Activated CD8-positive, alpha-beta T cell treated with anti-CD3 and anti-CD28 coated beads, Interleukin-2, amount 10 ng/mL, durations not matched to agents 7 days and 5 days (primary cell): ENCODE measurements around the gene AMN. TPM values are rescaled to one million over a fixed set of nuclear protein-coding genes. Genes with fewer than 3 reads are reported as not detected.

Source experiments
- ATAC-seq: fragments of 150-1000 bp; cut with Tn5 transposase; one replicate; pipeline ENCODE4 v1.10.0; 2021; ENCODE audit warnings: moderate library complexity
- CTCF ChIA-PET: fragments of 350-600 bp; sonication (Branson Sonifier 250); formaldehyde crosslinking; loops from one replicate; lab custom pipeline; 2021; ENCODE audit warnings: antibody characterized with exemption; lab: Charles Lee
- POLR2A ChIA-PET: fragments of 350-600 bp; sonication (Branson Sonifier 250); formaldehyde crosslinking; loops from one replicate; lab custom pipeline; 2021; ENCODE audit warnings: antibody characterized with exemption; lab: Charles Lee
- DNase-seq: peaks from one replicate; pipeline ENCODE4 v3.0.0-alpha.2; 2020
- H3K27ac Mint-ChIP-seq: one replicate; pipeline ENCODE4 v1.8.0; 2021; ENCODE audit warnings: mild to moderate bottlenecking, mixed read lengths
- H3K27me3 Mint-ChIP-seq: one replicate; pipeline ENCODE4 v1.8.0; 2021; ENCODE audit warnings: low read depth, mixed read lengths
- H3K36me3 Mint-ChIP-seq: one replicate; pipeline ENCODE4 v1.8.0; 2021; ENCODE audit warnings: low read depth, mixed read lengths
- H3K4me1 Mint-ChIP-seq: one replicate; pipeline ENCODE4 v1.8.0; 2021; ENCODE audit warnings: low read depth, mixed read lengths
- H3K4me3 Mint-ChIP-seq: one replicate; pipeline ENCODE4 v1.8.0; 2021; ENCODE audit warnings: mild to moderate bottlenecking, mixed read lengths
- H3K9me3 Mint-ChIP-seq: one replicate; pipeline ENCODE4 v1.8.0; 2022; ENCODE audit warnings: mixed read lengths; ENCODE audit not compliant: insufficient read depth
- total RNA-seq, 2 experiments: library from RNA; stranded (reverse); gene quantifications; one replicate each; pipeline ENCODE4 v1.2.3, GENCODE V29; 2021

AMN gene
- total RNA-seq, 2 experiments from 2014 or later = 0.91 to 0.95 TPM

GRCh38 chr14:102933618-102934231 lies 11.3 kb downstream of the AMN start:
- ChIA-PET POLR2A (no interaction called here), CTCF (no interaction called here)
- no peaks in the 10 kb centered on the region for H3K4me1 Mint-ChIP-seq
- H3K27me3 Mint-ChIP-seq = peaks cover 8% of the 10 kb centered on the region
- no peaks in the 10 kb centered on the region for H3K36me3 Mint-ChIP-seq
- ATAC-seq (no peak), DNase-seq (no peak)
- H3K4me3 Mint-ChIP-seq = no peak overlapping the region
- no peaks in the 10 kb centered on the region for H3K9me3 Mint-ChIP-seq
- no peak overlapping the region for H3K27ac Mint-ChIP-seq

- H3K4me1 Mint-ChIP-seq = no peaks in the 10 kb centered on the region
These were observed 13.3 kb downstream of the AMN start for GRCh38 chr14:102935756-102936155.

GRCh38 chr14:102937331-102938175 lies 15.1 kb downstream of the AMN start:
- no peak for DNase-seq
- POLR2A ChIA-PET = no interaction called here
- Mint-ChIP-seq H3K4me1 (no peaks in the 10 kb centered on the region), H3K9me3 (no peaks in the 10 kb centered on the region), H3K27ac (no peak overlapping the region), H3K27me3 (no peaks in the 10 kb centered on the region), H3K36me3 (no peaks in the 10 kb centered on the region), H3K4me3 (no peak overlapping the region)
- no peak for ATAC-seq
- CTCF ChIA-PET = no interaction called here

More at GRCh38 chr14:102935756-102936155, 13.3 kb downstream of the AMN start:
- ChIA-PET CTCF (interaction anchor here (0.7 kb wide), 1 partner anchor 18 kb away, joined by 3 read pairs; no protein-coding TSS in a partner anchor), POLR2A (no interaction called here)
- DNase-seq (no peak), ATAC-seq (no peak)
- H3K36me3 Mint-ChIP-seq = no peaks in the 10 kb centered on the region
- H3K27me3 Mint-ChIP-seq = peaks cover 3% of the 10 kb centered on the region
- H3K9me3 Mint-ChIP-seq = no peaks in the 10 kb centered on the region
- H3K4me3 Mint-ChIP-seq = no peak overlapping the region
- no peak overlapping the region for H3K27ac Mint-ChIP-seq

- ChIA-PET CTCF (no interaction called here), POLR2A (no interaction called here)
- no peaks in the 10 kb centered on the region for H3K4me1 Mint-ChIP-seq
- no peaks in the 10 kb centered on the region for H3K36me3 Mint-ChIP-seq
- H3K27ac Mint-ChIP-seq = no peak overlapping the region
- no peaks in the 10 kb centered on the region for H3K9me3 Mint-ChIP-seq
- no peak for ATAC-seq
- no peak for DNase-seq
- H3K4me3 Mint-ChIP-seq = no peak overlapping the region
- H3K27me3 Mint-ChIP-seq = no peaks in the 10 kb centered on the region
These were observed 15.7 kb downstream of the AMN start for GRCh38 chr14:102938191-102938590.

GRCh38 chr14:102939329-102939728 lies 16.9 kb downstream of the AMN start:
- ChIA-PET POLR2A (no interaction called here), CTCF (no interaction called here)
- Mint-ChIP-seq H3K4me1 (no peaks in the 10 kb centered on the region), H3K36me3 (no peaks in the 10 kb centered on the region), H3K9me3 (no peaks in the 10 kb centered on the region), H3K27ac (no peak overlapping the region), H3K27me3 (no peaks in the 10 kb centered on the region), H3K4me3 (no peak overlapping the region)
- DNase-seq (no peak), ATAC-seq (no peak)

- H3K4me3 Mint-ChIP-seq = no peak overlapping the region
- H3K9me3 Mint-ChIP-seq = no peaks in the 10 kb centered on the region
- ATAC-seq (no peak), DNase-seq (no peak)
- H3K36me3 Mint-ChIP-seq = no peaks in the 10 kb centered on the region
- no peaks in the 10 kb centered on the region for H3K4me1 Mint-ChIP-seq
- no peak overlapping the region for H3K27ac Mint-ChIP-seq
- no peaks in the 10 kb centered on the region for H3K27me3 Mint-ChIP-seq
- ChIA-PET CTCF (no interaction called here), POLR2A (no interaction called here)
These were observed 17.5 kb downstream of the AMN start for GRCh38 chr14:102939820-102940561.

- ATAC-seq = no peak
- Mint-ChIP-seq H3K27ac (no peak overlapping the region), H3K4me3 (no peak overlapping the region), H3K36me3 (no peaks in the 10 kb centered on the region), H3K27me3 (no peaks in the 10 kb centered on the region), H3K9me3 (no peaks in the 10 kb centered on the region), H3K4me1 (no peaks in the 10 kb centered on the region)
- ChIA-PET CTCF (no interaction called here), POLR2A (no interaction called here)
- DNase-seq = no peak
These were observed 18.4 kb downstream of the AMN start for GRCh38 chr14:102940729-102941362.

GRCh38 chr14:102941419-102942011 lies 19.1 kb downstream of the AMN start:
- no peaks in the 10 kb centered on the region for H3K36me3 Mint-ChIP-seq
- peaks cover 3% of the 10 kb centered on the region for H3K4me1 Mint-ChIP-seq
- H3K27ac Mint-ChIP-seq = no peak overlapping the region
- H3K27me3 Mint-ChIP-seq = no peaks in the 10 kb centered on the region
- ATAC-seq (no peak), DNase-seq (no peak)
- no peaks in the 10 kb centered on the region for H3K9me3 Mint-ChIP-seq
- no peak overlapping the region for H3K4me3 Mint-ChIP-seq
- ChIA-PET POLR2A (no interaction called here), CTCF (no interaction called here)

- H3K36me3 Mint-ChIP-seq = no peaks in the 10 kb centered on the region
- ATAC-seq (no peak), DNase-seq (no peak)
- ChIA-PET CTCF (no interaction called here), POLR2A (no interaction called here)
- no peak overlapping the region for H3K4me3 Mint-ChIP-seq
- no peaks in the 10 kb centered on the region for H3K9me3 Mint-ChIP-seq
- no peak overlapping the region for H3K27ac Mint-ChIP-seq
- no peaks in the 10 kb centered on the region for H3K27me3 Mint-ChIP-seq
- H3K4me1 Mint-ChIP-seq = peaks cover 8% of the 10 kb centered on the region
These were observed 19.6 kb downstream of the AMN start for GRCh38 chr14:102942069-102942468.

- no peak for ATAC-seq
- H3K27me3 Mint-ChIP-seq = no peaks in the 10 kb centered on the region
- ChIA-PET CTCF (no interaction called here), POLR2A (no interaction called here)
- DNase-seq = no peak
- H3K27ac Mint-ChIP-seq = no peak overlapping the region
- no peak overlapping the region for H3K4me3 Mint-ChIP-seq
- peaks cover 17% of the 10 kb centered on the region for H3K4me1 Mint-ChIP-seq
- no peaks in the 10 kb centered on the region for H3K36me3 Mint-ChIP-seq
- H3K9me3 Mint-ChIP-seq = no peaks in the 10 kb centered on the region
These were observed 21.0 kb downstream of the AMN start for GRCh38 chr14:102943454-102943853.

- Mint-ChIP-seq H3K9me3 (no peaks in the 10 kb centered on the region), H3K36me3 (no peaks in the 10 kb centered on the region), H3K27ac (no peak overlapping the region), H3K4me1 (peaks cover 21% of the 10 kb centered on the region), H3K4me3 (no peak overlapping the region), H3K27me3 (no peaks in the 10 kb centered on the region)
- CTCF ChIA-PET = no interaction called here
- DNase-seq (no peak), ATAC-seq (no peak)
- POLR2A ChIA-PET = no interaction called here
These were observed 21.5 kb downstream of the AMN start for GRCh38 chr14:102943979-102944378.
